GM19238 (cell line): ENCODE measurements around the gene C1orf74.

Source experiments
- DNase-seq: peaks from one replicate; pipeline ENCODE4 v3.0.0; 2011; ENCODE audit warnings: low spot score; ENCODE audit not compliant: insufficient read length

C1orf74 gene

GRCh38 chr1:209784265-209785169, at the start of gene C1orf74:
TSS of gene C1orf74 (minus strand) at chr1:209784559. CDS start at chr1:209783634, 925 bp downstream.
- DNase-seq = peak; percentile 90

GRCh38 chr1:209831615-209832014, 47.3 kb upstream of the C1orf74 start:
- no peak for DNase-seq

GRCh38 chr1:209830722-209831121, 46.4 kb upstream of the C1orf74 start:
- DNase-seq = no peak

GRCh38 chr1:209829716-209830115, 45.4 kb upstream of the C1orf74 start:
- DNase-seq = no peak

GRCh38 chr1:209827384-209828262, 43.3 kb upstream of the C1orf74 start, which contains the start of gene UTP25:
TSS of gene UTP25 (plus strand) at chr1:209827972. CDS start at chr1:209828064, 92 bp downstream.
- peak; percentile 62 for DNase-seq

- DNase-seq = no peak
Measured at GRCh38 chr1:209825591-209826434, 41.5 kb upstream of the C1orf74 start.

- peak; percentile 19 for DNase-seq
Measured at GRCh38 chr1:209823143-209824041, 39.0 kb upstream of the C1orf74 start.

GRCh38 chr1:209822706-209823105, 38.3 kb upstream of the C1orf74 start:
- no peak for DNase-seq

GRCh38 chr1:209820986-209821385, 36.6 kb upstream of the C1orf74 start:
- DNase-seq = no peak

- DNase-seq = no peak
Measured at GRCh38 chr1:209819058-209819457, 34.7 kb upstream of the C1orf74 start.

- no peak for DNase-seq
Measured at GRCh38 chr1:209817691-209818090, 33.3 kb upstream of the C1orf74 start.

- no peak for DNase-seq
Measured at GRCh38 chr1:209816923-209817322, 32.6 kb upstream of the C1orf74 start.

- no peak for DNase-seq
Measured at GRCh38 chr1:209815931-209816341, 31.6 kb upstream of the C1orf74 start.

- DNase-seq = no peak
Measured at GRCh38 chr1:209815490-209815889, 31.1 kb upstream of the C1orf74 start.

GRCh38 chr1:209813902-209814301, 29.5 kb upstream of the C1orf74 start:
- no peak for DNase-seq

- DNase-seq = no peak
Measured at GRCh38 chr1:209810783-209811182, 26.4 kb upstream of the C1orf74 start.

- no peak for DNase-seq
Measured at GRCh38 chr1:209809611-209810010, 25.3 kb upstream of the C1orf74 start.

GRCh38 chr1:209808059-209808581, 23.8 kb upstream of the C1orf74 start:
- DNase-seq = no peak

- no peak for DNase-seq
Measured at GRCh38 chr1:209807509-209807908, 23.1 kb upstream of the C1orf74 start.
